Sigmoid colon (tissue), 4 donors: ENCODE measurements around the gene SPOCD1.

Experiments
- CTCF ChIP-seq, 4 experiments: fragments of 450-650 bp in 3 of 4; fragments of 200-600 bp in 1 of 4; IDR thresholded peaks; one replicate each; pipeline ENCODE4 v1.5.1; 2016 to 2019; ENCODE audit warnings: antibody characterized with exemption in 4 of 4, mild to moderate bottlenecking in 3 of 4, moderate library complexity in 2 of 4
- EP300 ChIP-seq, 4 donors: sonication (generic); formaldehyde crosslinking; IDR thresholded peaks; one replicate each; pipeline ENCODE4 v1.6.1; 2017; ENCODE audit warnings: antibody characterized with exemption in 4 of 4
- POLR2AphosphoS5 ChIP-seq, 4 donors: sonication (generic); formaldehyde crosslinking; IDR thresholded peaks; one replicate each; pipeline ENCODE4 v1.6.1; 2017; ENCODE audit warnings: antibody characterized with exemption in 4 of 4

DNA sequence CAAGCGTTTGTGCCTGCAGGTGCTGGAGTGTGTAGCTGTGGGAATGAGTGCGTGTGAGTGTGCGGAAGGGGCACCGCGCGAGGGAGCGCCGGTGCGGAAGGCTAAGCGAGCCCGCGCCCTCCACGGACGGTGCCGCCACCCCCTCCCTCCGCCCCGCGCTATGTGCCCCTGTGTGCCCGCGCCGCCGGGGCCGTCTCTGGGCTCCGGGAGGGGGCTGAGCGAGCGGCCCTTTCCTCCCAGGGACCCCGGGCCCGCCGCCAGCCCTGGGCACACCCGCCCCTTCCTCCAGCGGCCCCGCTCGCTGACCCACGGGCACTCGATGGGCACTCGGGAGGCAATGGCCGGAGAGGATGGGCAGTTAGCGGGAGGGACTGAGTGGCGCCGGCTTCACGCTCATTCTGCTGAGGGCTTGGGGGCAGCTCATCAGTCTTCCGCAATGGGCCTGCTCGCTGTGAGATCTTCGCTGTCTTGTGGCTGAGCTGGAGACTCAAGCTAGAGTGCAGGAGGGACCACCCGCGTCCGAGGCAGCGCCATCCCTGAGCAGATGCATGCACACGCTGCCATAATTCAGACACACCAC is 43.1 kb downstream of the SPOCD1 start:
- no peak for TF ChIP-seq CTCF (IDR thresholded peaks at IDR 0.05)
- no peak for TF ChIP-seq POLR2AphosphoS5 (IDR thresholded peaks at IDR 0.05)
- TF ChIP-seq EP300 (IDR thresholded peaks at IDR 0.05), result no peak
